ENCODE measurements around the gene SMAP1. TPM values are rescaled to one million over a fixed set of nuclear protein-coding genes. Genes with fewer than 3 reads are reported as not detected.

The SMAP1 gene
- total RNA-seq, 1 experiment from 2014 or later = 3.5 TPM

DNA sequence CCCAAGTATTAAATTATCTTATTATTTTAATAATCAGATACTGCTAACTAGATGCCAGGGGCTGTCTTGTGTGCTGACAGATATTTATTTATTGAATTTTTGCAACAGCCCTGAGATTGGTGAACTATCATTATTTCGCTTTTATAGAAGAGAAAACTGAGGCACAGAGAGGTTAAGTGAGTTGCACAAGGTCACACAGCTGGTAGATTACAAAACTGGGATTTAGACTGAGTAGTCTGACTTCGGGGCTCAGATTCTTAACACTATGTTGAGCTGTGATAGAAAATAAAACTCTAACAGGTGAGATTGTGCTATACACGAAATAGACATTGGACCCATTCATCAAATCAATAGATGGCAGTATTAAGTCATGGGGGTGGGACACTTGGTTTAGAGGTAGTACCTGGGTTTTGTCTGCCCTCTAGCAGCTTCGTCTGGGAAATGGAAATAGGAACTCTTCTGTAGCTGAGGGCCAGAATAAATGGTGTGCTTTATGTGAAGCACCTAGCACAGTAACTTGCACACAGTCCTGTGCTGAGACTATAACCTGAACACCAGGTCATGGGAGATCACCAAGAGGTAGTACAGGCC is 175.7 kb downstream of the SMAP1 start:
- ATAC-seq (peak; percentile 77), DNase-seq (ENCODE audit: low read depth, low spot score) (no peak)
- ChIA-PET RAD21 (ENCODE audit: low non-redundant PET in 1 of 2, low total read pairs in 2 of 2, uncharacterized antibody in 2 of 2, unreplicated experiment in 2 of 2) (no interaction called here), POLR2A (interaction anchor here (0.6 kb wide), 1 partner anchor 9 kb away, joined by 3 read pairs; no protein-coding TSS in a partner anchor), CTCF (no interaction called here)
- no peak overlapping the region for H3K9ac ChIP-seq (ENCODE audit: low read length)
- intact Hi-C loops (cut with micrococcal nuclease) = no loop called here
- no peaks in the 10 kb centered on the region for H3K27me3 ChIP-seq (ENCODE audit: insufficient read depth, low read length)
- H4K20me1 ChIP-seq (ENCODE audit: insufficient read depth) = no peaks in the 10 kb centered on the region
- no peak overlapping the region for H3K4me3 ChIP-seq (replicated peaks in 1 of 2; ENCODE audit: low read depth in 1 of 2, low read length in 2 of 2)
- H3K79me2 ChIP-seq (ENCODE audit: insufficient read depth, low read length) = no peaks in the 10 kb centered on the region
- H3K27ac ChIP-seq (ENCODE audit: low read depth, low read length) = no peak overlapping the region
- H3K4me2 ChIP-seq (ENCODE audit: low read length) = no peak overlapping the region
- BruUV-seq (replicated peaks) = no TSS peak
- H3K36me3 ChIP-seq (ENCODE audit: control insufficient read depth in 1 of 2, insufficient read depth in 2 of 2, low read length in 2 of 2) = no peaks in the 10 kb centered on the region
- no peaks in the 10 kb centered on the region for H3K9me3 ChIP-seq (ENCODE audit: control insufficient read depth in 1 of 2, insufficient read depth in 1 of 2, low read depth in 1 of 2, low read length in 2 of 2)
- H2AFZ ChIP-seq (ENCODE audit: low read depth, low read length, poor library complexity, severe bottlenecking) = no peak overlapping the region
- H3K9me2 ChIP-seq (ENCODE audit: insufficient read depth) = no peaks in the 10 kb centered on the region
- no peaks in the 10 kb centered on the region for H3K4me1 ChIP-seq (ENCODE audit: control insufficient read depth in 1 of 2, insufficient read depth in 2 of 2, low read length in 2 of 2)
- TF ChIP-seq RAD21 (IDR thresholded peaks at IDR 0.05; ENCODE audit: low read depth) (peak; percentile 21; the same call in 1 of the 2 replicates), ELF1 (IDR thresholded peaks at IDR 0.05; ENCODE audit: borderline replicate concordance, low read depth) (no peak)
- TF ChIP-seq, protein P1, sequence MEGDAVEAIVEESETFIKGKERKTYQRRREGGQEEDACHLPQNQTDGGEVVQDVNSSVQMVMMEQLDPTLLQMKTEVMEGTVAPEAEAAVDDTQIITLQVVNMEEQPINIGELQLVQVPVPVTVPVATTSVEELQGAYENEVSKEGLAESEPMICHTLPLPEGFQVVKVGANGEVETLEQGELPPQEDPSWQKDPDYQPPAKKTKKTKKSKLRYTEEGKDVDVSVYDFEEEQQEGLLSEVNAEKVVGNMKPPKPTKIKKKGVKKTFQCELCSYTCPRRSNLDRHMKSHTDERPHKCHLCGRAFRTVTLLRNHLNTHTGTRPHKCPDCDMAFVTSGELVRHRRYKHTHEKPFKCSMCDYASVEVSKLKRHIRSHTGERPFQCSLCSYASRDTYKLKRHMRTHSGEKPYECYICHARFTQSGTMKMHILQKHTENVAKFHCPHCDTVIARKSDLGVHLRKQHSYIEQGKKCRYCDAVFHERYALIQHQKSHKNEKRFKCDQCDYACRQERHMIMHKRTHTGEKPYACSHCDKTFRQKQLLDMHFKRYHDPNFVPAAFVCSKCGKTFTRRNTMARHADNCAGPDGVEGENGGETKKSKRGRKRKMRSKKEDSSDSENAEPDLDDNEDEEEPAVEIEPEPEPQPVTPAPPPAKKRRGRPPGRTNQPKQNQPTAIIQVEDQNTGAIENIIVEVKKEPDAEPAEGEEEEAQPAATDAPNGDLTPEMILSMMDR (IDR thresholded peaks at IDR 0.05 in 2 of 3, conservative IDR thresholded peaks at IDR 0.05 in 1 of 3; ENCODE audit: borderline replicate concordance in 1 of 3, insufficient read depth in 1 of 3, low read depth in 2 of 3, low read length in 2 of 3) = peak in 1 of 3 experiments; percentile 34; a peak in 1 of 6 replicates

DNA sequence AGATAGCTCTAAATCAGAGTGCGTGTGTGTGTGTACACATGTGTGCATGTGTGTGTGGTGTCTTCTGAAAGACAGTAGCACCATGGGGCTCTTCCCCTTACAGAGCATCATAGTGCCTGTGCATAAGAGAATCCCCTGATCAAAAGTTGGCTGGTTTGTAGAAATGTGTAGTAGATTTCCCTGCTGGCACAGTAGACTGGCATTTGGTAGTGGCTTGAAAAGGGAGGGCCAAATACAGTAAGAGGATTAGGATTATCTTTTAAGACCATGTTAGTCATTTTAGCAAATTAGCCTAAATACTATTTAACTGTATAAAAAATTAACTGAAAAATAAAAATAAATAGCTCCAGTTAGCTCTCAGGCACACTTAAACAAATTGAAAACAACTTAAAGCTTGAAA is 176.6 kb downstream of the SMAP1 start:
- H3K4me1 ChIP-seq (ENCODE audit: control insufficient read depth in 1 of 2, insufficient read depth in 2 of 2, low read length in 2 of 2) = no peaks in the 10 kb centered on the region
- H3K27ac ChIP-seq (ENCODE audit: low read depth, low read length) = no peak overlapping the region
- intact Hi-C loops (cut with micrococcal nuclease) = no loop called here
- no peaks in the 10 kb centered on the region for H4K20me1 ChIP-seq (ENCODE audit: insufficient read depth)
- H2AFZ ChIP-seq (ENCODE audit: low read depth, low read length, poor library complexity, severe bottlenecking) = no peak overlapping the region
- no peaks in the 10 kb centered on the region for H3K79me2 ChIP-seq (ENCODE audit: insufficient read depth, low read length)
- H3K4me3 ChIP-seq (replicated peaks in 1 of 2; ENCODE audit: low read depth in 1 of 2, low read length in 2 of 2) = no peak overlapping the region
- H3K9me2 ChIP-seq (ENCODE audit: insufficient read depth) = no peaks in the 10 kb centered on the region
- POLR2A ChIA-PET = interaction anchor here (0.6 kb wide), 1 partner anchor 10 kb away, joined by 3 read pairs; no protein-coding TSS in a partner anchor
- CTCF ChIA-PET = no interaction called here
- no peak for DNase-seq (ENCODE audit: low read depth, low spot score)
- ATAC-seq = no peak
- BruUV-seq (replicated peaks) = no TSS peak
- H3K36me3 ChIP-seq (ENCODE audit: control insufficient read depth in 1 of 2, insufficient read depth in 2 of 2, low read length in 2 of 2) = no peaks in the 10 kb centered on the region
- no peaks in the 10 kb centered on the region for H3K9me3 ChIP-seq (ENCODE audit: control insufficient read depth in 1 of 2, insufficient read depth in 1 of 2, low read depth in 1 of 2, low read length in 2 of 2)
- H3K27me3 ChIP-seq (ENCODE audit: insufficient read depth, low read length) = no peaks in the 10 kb centered on the region
- H3K9ac ChIP-seq (ENCODE audit: low read length) = no peak overlapping the region
- RAD21 ChIA-PET (ENCODE audit: low non-redundant PET in 1 of 2, low total read pairs in 2 of 2, uncharacterized antibody in 2 of 2, unreplicated experiment in 2 of 2) = no interaction called here
- no peak overlapping the region for H3K4me2 ChIP-seq (ENCODE audit: low read length)
- TF ChIP-seq, protein P1 (IDR thresholded peaks at IDR 0.05 in 2 of 3, conservative IDR thresholded peaks at IDR 0.05 in 1 of 3; ENCODE audit: borderline replicate concordance in 1 of 3, insufficient read depth in 1 of 3, low read depth in 2 of 3, low read length in 2 of 3) = no peak
- TF ChIP-seq, protein P2, sequence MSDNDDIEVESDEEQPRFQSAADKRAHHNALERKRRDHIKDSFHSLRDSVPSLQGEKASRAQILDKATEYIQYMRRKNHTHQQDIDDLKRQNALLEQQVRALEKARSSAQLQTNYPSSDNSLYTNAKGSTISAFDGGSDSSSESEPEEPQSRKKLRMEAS (IDR thresholded peaks at IDR 0.05) = no peak
- TF ChIP-seq SIN3A (IDR thresholded peaks at IDR 0.05; ENCODE audit: low read depth) = no peak
- no peak for TF ChIP-seq CEBPB (IDR thresholded peaks at IDR 0.05; ENCODE audit: low read depth)
- TF ChIP-seq SP1 (IDR thresholded peaks at IDR 0.05; ENCODE audit: low read depth) = no peak
- TF ChIP-seq POLR2A (IDR thresholded peaks at IDR 0.05; ENCODE audit: borderline replicate concordance, extremely low read depth, insufficient read depth, insufficient read length) = no peak
- TF ChIP-seq ELF1 (IDR thresholded peaks at IDR 0.05; ENCODE audit: borderline replicate concordance, low read depth) = no peak
- TF ChIP-seq, protein P3, sequence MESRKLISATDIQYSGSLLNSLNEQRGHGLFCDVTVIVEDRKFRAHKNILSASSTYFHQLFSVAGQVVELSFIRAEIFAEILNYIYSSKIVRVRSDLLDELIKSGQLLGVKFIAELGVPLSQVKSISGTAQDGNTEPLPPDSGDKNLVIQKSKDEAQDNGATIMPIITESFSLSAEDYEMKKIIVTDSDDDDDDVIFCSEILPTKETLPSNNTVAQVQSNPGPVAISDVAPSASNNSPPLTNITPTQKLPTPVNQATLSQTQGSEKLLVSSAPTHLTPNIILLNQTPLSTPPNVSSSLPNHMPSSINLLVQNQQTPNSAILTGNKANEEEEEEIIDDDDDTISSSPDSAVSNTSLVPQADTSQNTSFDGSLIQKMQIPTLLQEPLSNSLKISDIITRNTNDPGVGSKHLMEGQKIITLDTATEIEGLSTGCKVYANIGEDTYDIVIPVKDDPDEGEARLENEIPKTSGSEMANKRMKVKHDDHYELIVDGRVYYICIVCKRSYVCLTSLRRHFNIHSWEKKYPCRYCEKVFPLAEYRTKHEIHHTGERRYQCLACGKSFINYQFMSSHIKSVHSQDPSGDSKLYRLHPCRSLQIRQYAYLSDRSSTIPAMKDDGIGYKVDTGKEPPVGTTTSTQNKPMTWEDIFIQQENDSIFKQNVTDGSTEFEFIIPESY (IDR thresholded peaks at IDR 0.05; ENCODE audit: extremely low read depth, insufficient replicate concordance, low read length) = no peak
- no peak for TF ChIP-seq EZH2phosphoT487 (IDR thresholded peaks at IDR 0.05; ENCODE audit: borderline replicate concordance)
- no peak for TF ChIP-seq EGR1 (IDR thresholded peaks at IDR 0.05; ENCODE audit: low read depth)
